BE2C (cell line): ENCODE results near the gene EYA3.

Experiments used
- DNase-seq: peaks from one replicate; pipeline ENCODE4 v3.0.0-alpha.2; 2020
- H3K27me3 ChIP-seq: fragments of 250-450 bp; sonication (Bioruptor Pico); 2 replicates; pipeline ENCODE4 v1.5.1; 2020; ENCODE audit warnings: mild to moderate bottlenecking
- H3K36me3 ChIP-seq: fragments of 250-450 bp; sonication (Bioruptor Pico); 2 replicates; pipeline ENCODE4 v1.5.1; 2020; ENCODE audit warnings: mild to moderate bottlenecking
- H3K4me1 ChIP-seq: fragments of 250-450 bp; sonication (Bioruptor Pico); 2 replicates; pipeline ENCODE4 v1.5.1; 2020
- H3K4me3 ChIP-seq: 2 replicates; pipeline ENCODE4 v1.5.1; 2011; ENCODE audit warnings: low read depth, low read length
- H3K9me3 ChIP-seq: fragments of 250-450 bp; sonication (Bioruptor Pico); 2 replicates; pipeline ENCODE4 v1.5.1; 2020
- CTCF ChIP-seq: IDR thresholded peaks from 2 replicates; pipeline ENCODE4 v1.5.1; 2012; ENCODE audit warnings: mild to moderate bottlenecking, low read depth, low read length

EYA3 gene

GRCh38 chr1:27963393-27963792 lies 125.0 kb downstream of the EYA3 start:
- DNase-seq, result no peak
- no peak for TF ChIP-seq CTCF
- Histone ChIP-seq H3K4me1 (no peaks in the 10 kb centered on the region), H3K27me3 (no peaks in the 10 kb centered on the region), H3K36me3 (no peaks in the 10 kb centered on the region), H3K4me3 (no peak overlapping the region), H3K9me3 (no peaks in the 10 kb centered on the region)

- TF ChIP-seq CTCF, result no peak
- no peak for DNase-seq
- no peaks in the 10 kb centered on the region for H3K36me3 ChIP-seq
- no peak overlapping the region for H3K4me3 ChIP-seq
- no peaks in the 10 kb centered on the region for H3K27me3 ChIP-seq
- H3K9me3 ChIP-seq, result no peaks in the 10 kb centered on the region
- H3K4me1 ChIP-seq, result no peaks in the 10 kb centered on the region
Observed at GRCh38 chr1:27961646-27962221, 126.7 kb downstream of the EYA3 start.

GRCh38 chr1:27960762-27961645 lies 127.4 kb downstream of the EYA3 start:
- TF ChIP-seq CTCF, result no peak
- H3K36me3 ChIP-seq, result no peaks in the 10 kb centered on the region
- no peaks in the 10 kb centered on the region for H3K4me1 ChIP-seq
- no peaks in the 10 kb centered on the region for H3K27me3 ChIP-seq
- no peaks in the 10 kb centered on the region for H3K9me3 ChIP-seq
- H3K4me3 ChIP-seq, result no peak overlapping the region
- DNase-seq, result no peak

GRCh38 chr1:27959792-27960603 lies 128.4 kb downstream of the EYA3 start, which contains the start of gene XKR8:
Gene XKR8 (plus strand): TSS chr1:27959973. CDS start chr1:27960070, 97 bp downstream.
- H3K9me3 ChIP-seq, result no peaks in the 10 kb centered on the region
- no peak for TF ChIP-seq CTCF
- H3K36me3 ChIP-seq, result no peaks in the 10 kb centered on the region
- DNase-seq, result no peak
- H3K4me1 ChIP-seq, result no peaks in the 10 kb centered on the region
- no peaks in the 10 kb centered on the region for H3K27me3 ChIP-seq
- H3K4me3 ChIP-seq, result no peak within 1 kb of the TSS

- no peaks in the 10 kb centered on the region for H3K4me1 ChIP-seq
- no peak overlapping the region for H3K4me3 ChIP-seq
- H3K36me3 ChIP-seq, result no peaks in the 10 kb centered on the region
- TF ChIP-seq CTCF, result no peak
- H3K27me3 ChIP-seq, result no peaks in the 10 kb centered on the region
- no peak for DNase-seq
- no peaks in the 10 kb centered on the region for H3K9me3 ChIP-seq
Observed at GRCh38 chr1:27958513-27958912, 129.9 kb downstream of the EYA3 start.
